Activated CD8-positive, alpha-beta T cell treated with anti-CD3 and anti-CD28 coated beads, Interleukin-2, amount 10 ng/mL, durations not matched to agents 7 days and 5 days (primary cell): ENCODE data around the gene BMPER. TPM values are rescaled to one million over a fixed set of nuclear protein-coding genes. Genes with fewer than 3 reads are reported as not detected.

Experiments
- ATAC-seq: fragments of 150-1000 bp; cut with Tn5 transposase; one replicate; pipeline ENCODE4 v1.10.0; 2021; ENCODE audit warnings: moderate library complexity
- CTCF ChIA-PET: fragments of 350-600 bp; sonication (Branson Sonifier 250); formaldehyde crosslinking; loops from one replicate; lab custom pipeline; 2021; ENCODE audit warnings: antibody characterized with exemption; lab: Charles Lee
- POLR2A ChIA-PET: fragments of 350-600 bp; sonication (Branson Sonifier 250); formaldehyde crosslinking; loops from one replicate; lab custom pipeline; 2021; ENCODE audit warnings: antibody characterized with exemption; lab: Charles Lee
- DNase-seq: peaks from one replicate; pipeline ENCODE4 v3.0.0-alpha.2; 2020
- H3K27ac Mint-ChIP-seq: one replicate; pipeline ENCODE4 v1.8.0; 2021; ENCODE audit warnings: mild to moderate bottlenecking, mixed read lengths
- H3K27me3 Mint-ChIP-seq: one replicate; pipeline ENCODE4 v1.8.0; 2021; ENCODE audit warnings: low read depth, mixed read lengths
- H3K36me3 Mint-ChIP-seq: one replicate; pipeline ENCODE4 v1.8.0; 2021; ENCODE audit warnings: low read depth, mixed read lengths
- H3K4me1 Mint-ChIP-seq: one replicate; pipeline ENCODE4 v1.8.0; 2021; ENCODE audit warnings: low read depth, mixed read lengths
- H3K4me3 Mint-ChIP-seq: one replicate; pipeline ENCODE4 v1.8.0; 2021; ENCODE audit warnings: mild to moderate bottlenecking, mixed read lengths
- H3K9me3 Mint-ChIP-seq: one replicate; pipeline ENCODE4 v1.8.0; 2022; ENCODE audit warnings: mixed read lengths; ENCODE audit not compliant: insufficient read depth
- total RNA-seq, 2 experiments: library from RNA; stranded (reverse); gene quantifications; one replicate each; pipeline ENCODE4 v1.2.3, GENCODE V29; 2021

Gene BMPER
- total RNA-seq, 2 experiments from 2014 or later = not detected

GRCh38 chr7:33895025-33895804 is 10.1 kb upstream of the BMPER start:
- DNase-seq (peak; percentile 76), ATAC-seq (peak; percentile 94)
- H3K36me3 Mint-ChIP-seq = no peaks in the 10 kb centered on the region
- POLR2A ChIA-PET = no interaction called here
- H3K9me3 Mint-ChIP-seq = no peaks in the 10 kb centered on the region
- CTCF ChIA-PET = interaction anchor here (0.7 to 1.8 kb wide), 5 partner anchors 9 to 709 kb away, joined by 3 to 10 read pairs (median 4); partner anchors contain the start of gene BMPER
- H3K4me1 Mint-ChIP-seq = no peaks in the 10 kb centered on the region
- peaks cover 25% of the 10 kb centered on the region for H3K27me3 Mint-ChIP-seq
- H3K4me3 Mint-ChIP-seq = no peak overlapping the region
- H3K27ac Mint-ChIP-seq = no peak overlapping the region

GRCh38 chr7:33900501-33900900 is 4.8 kb upstream of the BMPER start:
- Mint-ChIP-seq H3K27me3 (peaks cover 47% of the 10 kb centered on the region), H3K9me3 (no peaks in the 10 kb centered on the region), H3K4me3 (no peak overlapping the region), H3K36me3 (no peaks in the 10 kb centered on the region), H3K4me1 (peaks cover 5% of the 10 kb centered on the region), H3K27ac (no peak overlapping the region)
- DNase-seq (no peak), ATAC-seq (no peak)
- POLR2A ChIA-PET = no interaction called here
- CTCF ChIA-PET = no interaction called here

- Mint-ChIP-seq H3K36me3 (no peaks in the 10 kb centered on the region), H3K4me1 (peaks cover 5% of the 10 kb centered on the region), H3K4me3 (no peak overlapping the region), H3K27me3 (peaks cover 51% of the 10 kb centered on the region), H3K9me3 (no peaks in the 10 kb centered on the region), H3K27ac (no peak overlapping the region)
- ATAC-seq (no peak), DNase-seq (no peak)
- ChIA-PET CTCF (no interaction called here), POLR2A (no interaction called here)
Measured at GRCh38 chr7:33901199-33901598, 4.1 kb upstream of the BMPER start.

- DNase-seq (no peak), ATAC-seq (no peak)
- H3K9me3 Mint-ChIP-seq = no peaks in the 10 kb centered on the region
- ChIA-PET POLR2A (no interaction called here), CTCF (no interaction called here)
- H3K36me3 Mint-ChIP-seq = no peaks in the 10 kb centered on the region
- no peak overlapping the region for H3K4me3 Mint-ChIP-seq
- no peak overlapping the region for H3K27ac Mint-ChIP-seq
- H3K4me1 Mint-ChIP-seq = peaks cover 5% of the 10 kb centered on the region
- H3K27me3 Mint-ChIP-seq = peaks cover 54% of the 10 kb centered on the region
Measured at GRCh38 chr7:33901847-33902246, 3.5 kb upstream of the BMPER start.

- no peak overlapping the region for H3K4me3 Mint-ChIP-seq
- ChIA-PET CTCF (no interaction called here), POLR2A (no interaction called here)
- H3K27ac Mint-ChIP-seq = no peak overlapping the region
- no peaks in the 10 kb centered on the region for H3K36me3 Mint-ChIP-seq
- H3K27me3 Mint-ChIP-seq = peaks cover 60% of the 10 kb centered on the region
- H3K4me1 Mint-ChIP-seq = peaks cover 5% of the 10 kb centered on the region
- H3K9me3 Mint-ChIP-seq = no peaks in the 10 kb centered on the region
- DNase-seq = no peak
- no peak for ATAC-seq
Measured at GRCh38 chr7:33902746-33903145, 2.6 kb upstream of the BMPER start.

- H3K27me3 Mint-ChIP-seq = peaks cover 59% of the 10 kb centered on the region
- DNase-seq = peak; percentile 21
Measured at GRCh38 chr7:33903791-33904680, 1.3 kb upstream of the BMPER start.

GRCh38 chr7:33904681-33905388 is 504 bp upstream of the BMPER start:
- POLR2A ChIA-PET = no interaction called here
- CTCF ChIA-PET = interaction anchor here (1.1 to 1.9 kb wide), 3 partner anchors 9 to 28 kb away, joined by 5 to 10 read pairs (median 5); no protein-coding TSS in a partner anchor
- peak; percentile 22 for DNase-seq

More at GRCh38 chr7:33903791-33904680, 1.3 kb upstream of the BMPER start:
- ChIA-PET POLR2A (no interaction called here), CTCF (interaction anchor here (1.0 to 1.9 kb wide), 5 partner anchors 8 to 29 kb away, joined by 3 to 10 read pairs (median 5); no protein-coding TSS in a partner anchor)
- Mint-ChIP-seq H3K27ac (no peak overlapping the region), H3K4me3 (peak overlapping the region; percentile 44), H3K36me3 (no peaks in the 10 kb centered on the region), H3K4me1 (peaks cover 5% of the 10 kb centered on the region), H3K9me3 (no peaks in the 10 kb centered on the region)
- ATAC-seq = peak; percentile 31

GRCh38 chr7:33906697-33907096 is 1.4 kb downstream of the BMPER start:
- CTCF ChIA-PET = no interaction called here

More at GRCh38 chr7:33904681-33905388, 504 bp upstream of the BMPER start:
- no peak overlapping the region for H3K27ac Mint-ChIP-seq
- peak; percentile 82 for ATAC-seq
- H3K4me1 Mint-ChIP-seq = peaks cover 5% of the 10 kb centered on the region
- no peaks in the 10 kb centered on the region for H3K36me3 Mint-ChIP-seq
- H3K27me3 Mint-ChIP-seq = peaks cover 56% of the 10 kb centered on the region
- H3K9me3 Mint-ChIP-seq = no peaks in the 10 kb centered on the region
- peak overlapping the region; percentile 44 for H3K4me3 Mint-ChIP-seq

GRCh38 chr7:33907625-33908024 is 2.3 kb downstream of the BMPER start:
- ATAC-seq (no peak), DNase-seq (no peak)
- peaks cover 5% of the 10 kb centered on the region for H3K4me1 Mint-ChIP-seq
- no peak overlapping the region for H3K27ac Mint-ChIP-seq
- no peak overlapping the region for H3K4me3 Mint-ChIP-seq
- no peaks in the 10 kb centered on the region for H3K9me3 Mint-ChIP-seq
- H3K36me3 Mint-ChIP-seq = no peaks in the 10 kb centered on the region
- CTCF ChIA-PET = interaction anchor here (1.7 kb wide), 1 partner anchor 25 kb away, joined by 7 read pairs; no protein-coding TSS in a partner anchor
- POLR2A ChIA-PET = no interaction called here
- H3K27me3 Mint-ChIP-seq = peaks cover 45% of the 10 kb centered on the region

More at GRCh38 chr7:33906697-33907096, 1.4 kb downstream of the BMPER start:
- no peak for ATAC-seq
- Mint-ChIP-seq H3K27me3 (peaks cover 53% of the 10 kb centered on the region), H3K9me3 (no peaks in the 10 kb centered on the region), H3K4me3 (no peak overlapping the region), H3K4me1 (peaks cover 5% of the 10 kb centered on the region), H3K36me3 (no peaks in the 10 kb centered on the region), H3K27ac (no peak overlapping the region)
- no peak for DNase-seq
- POLR2A ChIA-PET = no interaction called here

- ChIA-PET CTCF (interaction anchor here (1.8 kb wide), 1 partner anchor 23 kb away, joined by 12 read pairs; no protein-coding TSS in a partner anchor), POLR2A (no interaction called here)
- no peaks in the 10 kb centered on the region for H3K9me3 Mint-ChIP-seq
- no peak for DNase-seq
- peaks cover 31% of the 10 kb centered on the region for H3K27me3 Mint-ChIP-seq
- no peak for ATAC-seq
- no peaks in the 10 kb centered on the region for H3K4me1 Mint-ChIP-seq
- H3K36me3 Mint-ChIP-seq = no peaks in the 10 kb centered on the region
- no peak overlapping the region for H3K4me3 Mint-ChIP-seq
- no peak overlapping the region for H3K27ac Mint-ChIP-seq
Measured at GRCh38 chr7:33909318-33909717, 4.0 kb downstream of the BMPER start.

GRCh38 chr7:33909755-33910154 is 4.4 kb downstream of the BMPER start:
- DNase-seq (no peak), ATAC-seq (no peak)
- no peaks in the 10 kb centered on the region for H3K9me3 Mint-ChIP-seq
- H3K27ac Mint-ChIP-seq = no peak overlapping the region
- H3K4me3 Mint-ChIP-seq = no peak overlapping the region
- no peaks in the 10 kb centered on the region for H3K4me1 Mint-ChIP-seq
- CTCF ChIA-PET = interaction anchor here (1.8 kb wide), 1 partner anchor 23 kb away, joined by 12 read pairs; no protein-coding TSS in a partner anchor
- no peaks in the 10 kb centered on the region for H3K36me3 Mint-ChIP-seq
- POLR2A ChIA-PET = no interaction called here
- H3K27me3 Mint-ChIP-seq = peaks cover 28% of the 10 kb centered on the region
